ENCODE results near the gene MRPL12. TPM values are rescaled to one million over a fixed set of nuclear protein-coding genes. Genes with fewer than 3 reads are reported as not detected.

The MRPL12 gene
- total and polyA plus RNA-seq, 2 of the 8 experiments (the other 6 are each of a cell fraction or from before 2014, with no cell fraction given) = 120 to 141 TPM

DNA sequence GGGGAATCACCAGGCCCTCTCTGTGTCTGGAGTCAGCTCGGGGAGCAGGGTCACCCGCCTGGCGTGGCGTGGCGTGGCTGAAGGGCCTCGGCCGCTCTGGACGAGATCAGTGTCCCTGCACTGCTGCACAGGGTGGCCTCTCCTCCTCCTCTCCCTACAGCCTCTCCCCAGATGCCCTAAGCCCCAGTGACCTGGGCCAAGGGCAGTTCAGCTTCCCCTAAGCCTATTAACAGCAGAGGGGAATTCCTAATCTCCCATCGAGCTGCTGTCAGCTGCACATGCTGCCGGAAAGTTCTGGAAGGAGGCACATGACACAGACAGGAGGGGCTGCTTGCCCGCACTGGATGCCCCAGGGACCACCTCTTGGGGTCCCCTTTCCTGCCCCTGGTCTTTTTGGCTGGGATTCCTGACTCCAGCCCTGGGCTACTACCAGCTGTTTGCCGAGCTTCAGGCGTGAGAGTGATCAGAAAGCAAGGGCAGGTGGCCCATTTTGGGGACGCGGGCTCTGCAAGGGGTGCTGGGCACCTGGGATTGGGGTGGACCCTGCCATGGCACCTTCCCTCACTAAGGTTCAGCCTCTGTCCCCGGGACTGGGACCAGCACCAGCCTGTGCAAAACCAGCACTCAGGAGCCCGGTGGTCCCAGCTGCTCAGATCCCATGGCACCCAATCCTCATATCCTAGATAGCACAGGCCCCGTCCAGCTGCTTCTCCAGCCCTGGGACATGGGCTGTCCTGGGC lies 47.6 kb upstream of the MRPL12 start:
- ChIA-PET POLR2A (ENCODE audit: partially characterized antibody) (interaction anchor here (1.6 to 3.7 kb wide), 4 partner anchors 8 to 47 kb away, joined by 4 to 17 read pairs (median 10); partner anchors contain the start of genes CCDC137, MRPL12 and OXLD1), CTCF (ENCODE audit: partially characterized antibody) (interaction anchor here (0.7 to 1.8 kb wide), 4 partner anchors 10 to 16 kb away, joined by 3 to 7 read pairs (median 4); no protein-coding TSS in a partner anchor)
- H3K79me2 ChIP-seq (ENCODE audit: control insufficient read depth in 1 of 2, insufficient read depth in 2 of 2, low read length in 2 of 2) = no peaks in the 10 kb centered on the region
- no peak overlapping the region for H2BK120ac ChIP-seq (replicated peaks; ENCODE audit: low read depth, low read length)
- no peak overlapping the region for H3K4me3 ChIP-seq (ENCODE audit: extremely low read depth in 1 of 4, insufficient read depth in 2 of 4, low read depth in 3 of 4, low read length in 4 of 4)
- H2AK5ac ChIP-seq (ENCODE audit: low read depth, low read length) = no peak overlapping the region
- no peaks in the 10 kb centered on the region for H4K20me1 ChIP-seq (replicated peaks in 1 of 2; ENCODE audit: control insufficient read depth in 1 of 2, insufficient read depth in 2 of 2, low read length in 2 of 2)
- H3K4ac ChIP-seq (replicated peaks; ENCODE audit: insufficient read length, low read depth, low read length) = no peak overlapping the region
- FAIRE-seq (no peak), DNase-seq (ENCODE audit: low read depth in 1 of 2, low spot score in 2 of 2) (no peak)
- TF ChIP-seq ATF2 (IDR thresholded peaks at IDR 0.05; ENCODE audit: low read length) (no peak), MAX (IDR thresholded peaks at IDR 0.05) (peak; percentile 39; the same call in 1 of the 2 replicates), KDM4A (IDR thresholded peaks at IDR 0.05; ENCODE audit: low read depth, low read length, severe bottlenecking) (no peak), RFX5 (IDR thresholded peaks at IDR 0.05; ENCODE audit: borderline replicate concordance, low read depth, low read length) (no peak), SAP30 (IDR thresholded peaks at IDR 0.05; ENCODE audit: insufficient read depth, insufficient replicate concordance, low read length) (no peak), E2F6 (IDR thresholded peaks at IDR 0.05) (0 out of 2 replicates have a peak, but pooled peaks have one; percentile 18), TBP (IDR thresholded peaks at IDR 0.05; ENCODE audit: low read depth, low read length) (no peak), SRF (IDR thresholded peaks at IDR 0.05; ENCODE audit: low read depth, low read length) (no peak), POLR2A (IDR thresholded peaks at IDR 0.05; ENCODE audit: control extremely low read depth in 1 of 2, low read depth in 2 of 2, low read length in 2 of 2) (no peak)
- H4K91ac ChIP-seq (replicated peaks; ENCODE audit: insufficient read length, low read length) = peak overlapping the region; percentile 54
- H2BK20ac ChIP-seq (ENCODE audit: low read length) = no peak overlapping the region
- H2AFZ ChIP-seq (ENCODE audit: low read length) = no peak overlapping the region
- no peak overlapping the region for H4K5ac ChIP-seq (ENCODE audit: insufficient read length, low read depth, low read length)
- H4K8ac ChIP-seq (ENCODE audit: extremely low read depth, insufficient read depth, low read length) = no peak overlapping the region
- H3K36me3 ChIP-seq (ENCODE audit: control insufficient read depth in 2 of 4, insufficient read depth in 4 of 4, low read length in 3 of 4) = no peaks in the 10 kb centered on the region
- no peak overlapping the region for H3K4me2 ChIP-seq (ENCODE audit: insufficient read depth in 1 of 2, low read depth in 2 of 2, low read length in 2 of 2)
- H2BK5ac ChIP-seq (ENCODE audit: low read depth, low read length) = no peak overlapping the region
- no peak overlapping the region for H3K27ac ChIP-seq (ENCODE audit: low read depth, low read length)
- H3K9ac ChIP-seq (replicated peaks in 1 of 4; ENCODE audit: extremely low read depth in 1 of 4, low read depth in 3 of 4, low read length in 3 of 4) = peak overlapping the region in 1 of 4 experiments; percentile 30; a peak in 1 of 7 replicates
- H2BK15ac ChIP-seq (ENCODE audit: low read length) = peak overlapping the region; percentile 72; the same call in 1 of the 2 replicates
- no peak overlapping the region for H3K23ac ChIP-seq (ENCODE audit: insufficient read length)
- H3K23me2 ChIP-seq (ENCODE audit: low read depth, low read length) = no peaks in the 10 kb centered on the region
- no peak overlapping the region for H3K18ac ChIP-seq (ENCODE audit: extremely low read depth, low read length)
- H3K79me1 ChIP-seq (ENCODE audit: low read depth, low read length) = peaks cover 3% of the 10 kb centered on the region; the same call in 1 of the 2 replicates
- no peaks in the 10 kb centered on the region for H3K9me3 ChIP-seq (ENCODE audit: insufficient read depth in 2 of 2, low read depth in 1 of 2, low read length in 1 of 2)
- WGBS, 2 experiments (ENCODE audit: extremely low coverage in 1 of 2, insufficient coverage in 1 of 2, insufficient read length in 1 of 2, insufficient replicate concordance in 2 of 2, low coverage in 1 of 2, low lambda C conversion rate in 2 of 2, missing lambda C conversion rate in 1 of 2) = 94% methylated on average over 18 of the region's 18 CpGs; no CpG with 5 or more reads in 1 of the 2 experiments
- H3K14ac ChIP-seq (ENCODE audit: insufficient read length) = no peak overlapping the region
- H3K4me1 ChIP-seq (replicated peaks in 1 of 4; ENCODE audit: control insufficient read depth in 3 of 4, insufficient read depth in 4 of 4, low read length in 3 of 4) = peaks cover 0 to 10% (median 7%) of the 10 kb centered on the region in 4 experiments; a peak in 6 of 7 replicates
- H3K27me3 ChIP-seq (replicated peaks in 1 of 4; ENCODE audit: control insufficient read depth in 3 of 4, extremely low read depth in 1 of 4, insufficient read depth in 3 of 4, low read length in 3 of 4) = no peaks in the 10 kb centered on the region
- H3K56ac ChIP-seq (replicated peaks; ENCODE audit: insufficient read length, low read depth, low read length) = no peak overlapping the region
- H2BK12ac ChIP-seq (ENCODE audit: low read depth, low read length) = 0 out of 2 replicates have a peak overlapping the region, but pooled peaks have one; percentile 39
